HepG2 (cell line): Measurements from ENCODE around the gene REM2. TPM values are rescaled to one million over a fixed set of nuclear protein-coding genes. Genes with fewer than 3 reads are reported as not detected.

Source experiments
- ATAC-seq: fragments of 200-7000 bp; cut with Tn5 transposase; 3 replicates; pipeline ENCODE4 v1.9.1; 2020; ENCODE audit warnings: mild to moderate bottlenecking, moderate library complexity
- BruUV-seq: library from RNA; stranded (reverse); fragments of 400-500 nt; replicated peaks from 2 replicates; lab custom pipeline; 2021; lab: Mats Ljungman, UMichigan
- CTCF ChIA-PET: fragments of 300-600 bp; formaldehyde crosslinking; extraction: SDS; loops from one replicate; lab custom pipeline; 2021; ENCODE audit warnings: low total read pairs, inconsistent platforms, low intra/inter-chr PET ratio; lab: Yijun Ruan, JAX
- POLR2A ChIA-PET: fragments of 350-600 bp; sonication (Branson Sonifier 250); formaldehyde crosslinking; loops from one replicate; lab custom pipeline; 2020; ENCODE audit warnings: antibody characterized with exemption, inconsistent platforms; lab: Yijun Ruan, JAX
- DNase-seq: peaks from one replicate; pipeline ENCODE4 v3.0.0-alpha.2; 2015; ENCODE audit warnings: low spot score
- FAIRE-seq: peaks from 3 replicates; lab custom pipeline; 2011; peaks lifted over from hg19 to GRCh38; lab: Jason Lieb, UNC
- H2AFZ ChIP-seq: one replicate; pipeline ENCODE4 v1.6.1; 2011; ENCODE audit warnings: low read length, inconsistent platforms
- H3K27ac ChIP-seq: fragments of 300-600 bp; 3 replicates; pipeline ENCODE4 v1.8.0; 2011; ENCODE audit warnings: mixed run types, mild to moderate bottlenecking, mixed read lengths, low read length, inconsistent platforms; ENCODE audit not compliant: insufficient read depth; ENCODE audit errors: extremely low read length
- H3K27me3 ChIP-seq, 2 experiments: fragments of 200-600 bp in 1 of 2; 2 replicates in 1 of 2; 3 replicates in 1 of 2; pipeline versions ENCODE4 v1.6.0 to v1.8.0; 2011; ENCODE audit warnings: low read length in 2 of 2, mild to moderate bottlenecking in 2 of 2, moderate library complexity in 2 of 2, inconsistent platforms in 1 of 2; ENCODE audit not compliant: insufficient read depth in 2 of 2, control insufficient read depth in 1 of 2
- H3K36me3 ChIP-seq, 2 experiments: fragments of 200-600 bp in 1 of 2; replicated peaks in 1 of 2; 2 replicates in 1 of 2; 3 replicates in 1 of 2; pipeline versions ENCODE4 v1.5.1 to v1.8.0; 2011; ENCODE audit warnings: low read length in 2 of 2, inconsistent platforms in 1 of 2; ENCODE audit not compliant: insufficient read depth in 2 of 2, control insufficient read depth in 1 of 2
- H3K4me1 ChIP-seq: 2 replicates; pipeline ENCODE4 v1.5.1; 2012; ENCODE audit warnings: low read length, inconsistent platforms; ENCODE audit not compliant: insufficient read depth
- H3K4me2 ChIP-seq: 2 replicates; pipeline ENCODE4 v1.6.0; 2011; ENCODE audit warnings: low read depth, low read length, inconsistent platforms
- H3K4me3 ChIP-seq, 3 experiments: fragments of 200-600 bp in 1 of 3; sonication (generic), shearing (Covaris generic) in 1 of 3; replicated peaks in 1 of 3; 2 replicates each; pipeline ENCODE4 v1.5.1; 2011 to 2016; ENCODE audit warnings: low read length in 3 of 3, inconsistent platforms in 2 of 3, low read depth in 2 of 3, mild to moderate bottlenecking in 2 of 3, control low read depth in 1 of 3, mixed read lengths in 1 of 3; ENCODE audit not compliant: insufficient read depth in 1 of 3
- H3K79me2 ChIP-seq: one replicate; pipeline ENCODE4 v1.6.1; 2011; ENCODE audit warnings: low read length, inconsistent platforms; ENCODE audit not compliant: insufficient read depth
- H3K9ac ChIP-seq: 2 replicates; pipeline ENCODE4 v1.6.0; 2011; ENCODE audit warnings: mild to moderate bottlenecking, low read depth, low read length, inconsistent platforms; ENCODE audit not compliant: insufficient read depth
- H3K9me3 ChIP-seq: 2 replicates; pipeline ENCODE4 v1.5.1; 2012; ENCODE audit warnings: mild to moderate bottlenecking, low read length
- H4K20me1 ChIP-seq: 2 replicates; pipeline ENCODE4 v1.6.0; 2011; ENCODE audit warnings: inconsistent platforms, mild to moderate bottlenecking, low read length, moderate library complexity; ENCODE audit not compliant: insufficient read depth
- CEBPB ChIP-seq: IDR thresholded peaks from 2 replicates; pipeline ENCODE4 v1.6.1; 2011; ENCODE audit warnings: low read depth, low read length, improper control_type of control experiment, borderline replicate concordance
- DBP ChIP-seq: sonication (generic); formaldehyde crosslinking; IDR thresholded peaks from 2 replicates; pipeline ENCODE4 v1.4.0; 2020; ENCODE audit warnings: missing genetic modification reagents; ENCODE audit errors: not compliant biosample characterization
- FOXC1 ChIP-seq: sonication (generic); formaldehyde crosslinking; IDR thresholded peaks from 2 replicates; pipeline ENCODE4 v1.8.0; 2022; ENCODE audit warnings: mild to moderate bottlenecking, missing genetic modification reagents, borderline replicate concordance
- GTF3A ChIP-seq: sonication (generic); formaldehyde crosslinking; conservative IDR thresholded peaks from 2 replicates; pipeline ENCODE4 v1.4.0; 2020; ENCODE audit warnings: mild to moderate bottlenecking, missing genetic modification reagents
- GZF1 ChIP-seq: sonication (generic); formaldehyde crosslinking; IDR thresholded peaks from 2 replicates; pipeline ENCODE4 v1.5.1; 2020; ENCODE audit warnings: mild to moderate bottlenecking, missing genetic modification reagents
- TCF7 ChIP-seq: sonication (generic); IDR thresholded peaks from 2 replicates; pipeline ENCODE4 v1.6.1; 2016; ENCODE audit warnings: antibody characterized with exemption, low read depth
- TRIM22 ChIP-seq: fragments of 450-650 bp; IDR thresholded peaks from 2 replicates; pipeline ENCODE4 v1.6.1; 2017
- ZIK1 ChIP-seq: sonication (generic); formaldehyde crosslinking; IDR thresholded peaks from 2 replicates; pipeline ENCODE4 v1.5.0; 2020; ENCODE audit warnings: mild to moderate bottlenecking, low read depth, missing genetic modification reagents, borderline replicate concordance
- ZMAT3 ChIP-seq: sonication (generic); formaldehyde crosslinking; conservative IDR thresholded peaks from 2 replicates; pipeline ENCODE4 v1.7.0; 2021; ENCODE audit warnings: missing genetic modification reagents
- ZMYM4 ChIP-seq: sonication (generic); formaldehyde crosslinking; IDR thresholded peaks from 2 replicates; pipeline ENCODE4 v1.8.1; 2023; ENCODE audit warnings: mild to moderate bottlenecking, missing genetic modification reagents
- ZNF468 ChIP-seq: sonication (generic); formaldehyde crosslinking; IDR thresholded peaks from 2 replicates; pipeline ENCODE4 v1.8.0; 2022; ENCODE audit warnings: mild to moderate bottlenecking, moderate library complexity, missing genetic modification reagents
- ZNF768 ChIP-seq: sonication (generic); formaldehyde crosslinking; IDR thresholded peaks from 2 replicates; pipeline ENCODE4 v1.4.0; 2020; ENCODE audit warnings: missing genetic modification reagents
- ZSCAN12 ChIP-seq: sonication (generic); formaldehyde crosslinking; IDR thresholded peaks from 2 replicates; pipeline ENCODE4 v1.9.0; 2021; ENCODE audit warnings: mild to moderate bottlenecking, missing genetic modification reagents
- WGBS: methylation state at CpG from one replicate; pipeline ENCODE4 v1.1.6; 2017; ENCODE audit warnings: low lambda C conversion rate; 5-methylcytosine and 5-hydroxymethylcytosine counted together
- in situ Hi-C: cut with HindIII; loops from 2 replicates; pipeline ENCODE4 v1.10.0; 2017; ENCODE audit warnings: low pct_unique_long_range_greater_than_20kb; ENCODE audit not compliant: extremely low pct_ligation_motif_present
- intact Hi-C: fragments of 100-400 bp; cut with micrococcal nuclease; formaldehyde crosslinking; loops from one replicate; pipeline ENCODE4 v1.10.0; 2022; ENCODE audit not compliant: unreplicated experiment
- polyA plus RNA-seq, 8 experiments: library from polyadenylated mRNA; depleted of rRNA in 3 of 8; stranded (reverse) in 7 of 8; unstranded in 1 of 8; fragments of >200 nt; fragmentation: Illumina TruSeq in 4 of 8; extraction: Trizol in 4 of 8; gene quantifications; 2 replicates each; pipeline versions ENCODE4 v1.2.1 to v1.2.3, GENCODE V29; 2011 to 2016; ENCODE audit warnings: low read depth in 4 of 8, missing spikeins in 1 of 8, mixed read lengths in 1 of 8; ENCODE audit not compliant: insufficient read depth in 1 of 8
- total RNA-seq, 5 experiments: library from RNA; depleted of rRNA; stranded (reverse); fragments of >200 nt; fragmentation: Illumina TruSeq; extraction: Trizol; gene quantifications; 2 replicates each; pipeline ENCODE4 v1.2.3, GENCODE V29; 2016; ENCODE audit warnings: low read depth in 1 of 5
- TF ChIP-seq, protein P1 (sequence below): sonication (generic); formaldehyde crosslinking; IDR thresholded peaks from 2 replicates; pipeline ENCODE4 v1.4.0; 2020; ENCODE audit warnings: missing genetic modification reagents
- TF ChIP-seq, protein P2 (sequence below): sonication (generic); formaldehyde crosslinking; IDR thresholded peaks from 2 replicates; pipeline ENCODE4 v1.9.0; 2021; ENCODE audit warnings: missing genetic modification reagents, borderline replicate concordance
- TF ChIP-seq, protein P3 (sequence below): sonication (generic); formaldehyde crosslinking; IDR thresholded peaks from 2 replicates; pipeline ENCODE4 v1.8.0; 2022; ENCODE audit warnings: mild to moderate bottlenecking, missing genetic modification reagents, borderline replicate concordance

The REM2 gene
- total and polyA plus RNA-seq, 2 of the 13 experiments (the other 11 are each of a cell fraction or from before 2014, with no cell fraction given), result 0.20 TPM; not detected in 1

DNA sequence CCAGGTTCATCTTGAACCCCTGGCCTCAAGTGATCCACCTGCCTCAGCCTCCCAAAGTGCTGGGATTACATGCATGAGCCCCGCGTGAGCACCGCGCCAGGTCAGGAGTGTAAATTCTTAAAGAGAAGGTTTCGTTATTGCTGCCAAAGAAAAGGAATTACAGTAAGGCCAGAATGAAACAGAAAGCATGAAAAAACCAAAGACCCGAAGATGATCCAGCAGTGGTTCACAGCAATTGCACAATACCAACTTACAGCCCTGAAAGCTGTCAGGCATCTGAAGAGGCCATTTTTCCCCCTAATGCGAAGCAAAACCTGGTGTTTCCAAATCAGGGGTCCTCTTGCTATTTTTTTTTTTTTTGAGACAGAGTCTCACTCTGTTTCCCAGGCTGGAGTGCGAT, 25.6 kb downstream of the REM2 start (continued):
- TF ChIP-seq, protein P1, sequence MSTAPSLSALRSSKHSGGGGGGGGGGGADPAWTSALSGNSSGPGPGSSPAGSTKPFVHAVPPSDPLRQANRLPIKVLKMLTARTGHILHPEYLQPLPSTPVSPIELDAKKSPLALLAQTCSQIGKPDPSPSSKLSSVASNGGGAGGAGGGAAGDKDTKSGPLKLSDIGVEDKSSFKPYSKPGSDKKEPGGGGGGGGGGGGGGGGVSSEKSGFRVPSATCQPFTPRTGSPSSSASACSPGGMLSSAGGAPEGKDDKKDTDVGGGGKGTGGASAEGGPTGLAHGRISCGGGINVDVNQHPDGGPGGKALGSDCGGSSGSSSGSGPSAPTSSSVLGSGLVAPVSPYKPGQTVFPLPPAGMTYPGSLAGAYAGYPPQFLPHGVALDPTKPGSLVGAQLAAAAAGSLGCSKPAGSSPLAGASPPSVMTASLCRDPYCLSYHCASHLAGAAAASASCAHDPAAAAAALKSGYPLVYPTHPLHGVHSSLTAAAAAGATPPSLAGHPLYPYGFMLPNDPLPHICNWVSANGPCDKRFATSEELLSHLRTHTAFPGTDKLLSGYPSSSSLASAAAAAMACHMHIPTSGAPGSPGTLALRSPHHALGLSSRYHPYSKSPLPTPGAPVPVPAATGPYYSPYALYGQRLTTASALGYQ (CRISPR knock-in tag), result no peak
- TF ChIP-seq CEBPB (peak; percentile 97), FOXC1 (CRISPR knock-in tag) (peak; percentile 76; the same call in 1 of the 2 replicates), TCF7 (no peak)

GRCh38 chr14:22910916-22911315, 27.9 kb downstream of the REM2 start:
- Histone ChIP-seq H4K20me1 (no peaks in the 10 kb centered on the region), H3K79me2 (no peaks in the 10 kb centered on the region), H3K4me3 (no peak overlapping the region), H2AFZ (no peak overlapping the region), H3K4me2 (no peak overlapping the region), H3K9me3 (no peaks in the 10 kb centered on the region), H3K27me3 (no peaks in the 10 kb centered on the region), H3K9ac (no peak overlapping the region), H3K27ac (no peak overlapping the region), H3K4me1 (peaks cover 14% of the 10 kb centered on the region), H3K36me3 (no peaks in the 10 kb centered on the region)
- intact Hi-C loops, result no loop called here
- no peak for ATAC-seq
- in situ Hi-C loops, result no loop called here
- ChIA-PET CTCF (no interaction called here), POLR2A (interaction anchor here (1.4 kb wide), 1 partner anchor 40 kb away, joined by 3 read pairs; the partner anchor contains the start of gene LRP10)
- FAIRE-seq, result no peak
- WGBS, result 72% methylated on average over 5 of the region's 5 CpGs
- BruUV-seq, result no TSS peak
- DNase-seq, result no peak
- TF ChIP-seq GTF3A (no peak), ZMAT3 (CRISPR knock-in tag) (no peak), DBP (CRISPR knock-in tag) (no peak), TRIM22 (no peak), ZIK1 (CRISPR knock-in tag) (no peak), GZF1 (CRISPR knock-in tag) (no peak), ZMYM4 (no peak), ZNF768 (CRISPR knock-in tag) (no peak), ZSCAN12 (CRISPR knock-in tag) (no peak), ZNF468 (CRISPR knock-in tag) (no peak)
- TF ChIP-seq, protein P2, sequence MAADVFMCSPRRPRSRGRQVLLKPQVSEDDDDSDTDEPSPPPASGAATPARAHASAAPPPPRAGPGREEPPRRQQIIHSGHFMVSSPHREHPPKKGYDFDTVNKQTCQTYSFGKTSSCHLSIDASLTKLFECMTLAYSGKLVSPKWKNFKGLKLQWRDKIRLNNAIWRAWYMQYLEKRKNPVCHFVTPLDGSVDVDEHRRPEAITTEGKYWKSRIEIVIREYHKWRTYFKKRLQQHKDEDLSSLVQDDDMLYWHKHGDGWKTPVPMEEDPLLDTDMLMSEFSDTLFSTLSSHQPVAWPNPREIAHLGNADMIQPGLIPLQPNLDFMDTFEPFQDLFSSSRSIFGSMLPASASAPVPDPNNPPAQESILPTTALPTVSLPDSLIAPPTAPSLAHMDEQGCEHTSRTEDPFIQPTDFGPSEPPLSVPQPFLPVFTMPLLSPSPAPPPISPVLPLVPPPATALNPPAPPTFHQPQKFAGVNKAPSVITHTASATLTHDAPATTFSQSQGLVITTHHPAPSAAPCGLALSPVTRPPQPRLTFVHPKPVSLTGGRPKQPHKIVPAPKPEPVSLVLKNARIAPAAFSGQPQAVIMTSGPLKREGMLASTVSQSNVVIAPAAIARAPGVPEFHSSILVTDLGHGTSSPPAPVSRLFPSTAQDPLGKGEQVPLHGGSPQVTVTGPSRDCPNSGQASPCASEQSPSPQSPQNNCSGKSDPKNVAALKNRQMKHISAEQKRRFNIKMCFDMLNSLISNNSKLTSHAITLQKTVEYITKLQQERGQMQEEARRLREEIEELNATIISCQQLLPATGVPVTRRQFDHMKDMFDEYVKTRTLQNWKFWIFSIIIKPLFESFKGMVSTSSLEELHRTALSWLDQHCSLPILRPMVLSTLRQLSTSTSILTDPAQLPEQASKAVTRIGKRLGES (CRISPR knock-in tag), result no peak
- TF ChIP-seq, protein P3, sequence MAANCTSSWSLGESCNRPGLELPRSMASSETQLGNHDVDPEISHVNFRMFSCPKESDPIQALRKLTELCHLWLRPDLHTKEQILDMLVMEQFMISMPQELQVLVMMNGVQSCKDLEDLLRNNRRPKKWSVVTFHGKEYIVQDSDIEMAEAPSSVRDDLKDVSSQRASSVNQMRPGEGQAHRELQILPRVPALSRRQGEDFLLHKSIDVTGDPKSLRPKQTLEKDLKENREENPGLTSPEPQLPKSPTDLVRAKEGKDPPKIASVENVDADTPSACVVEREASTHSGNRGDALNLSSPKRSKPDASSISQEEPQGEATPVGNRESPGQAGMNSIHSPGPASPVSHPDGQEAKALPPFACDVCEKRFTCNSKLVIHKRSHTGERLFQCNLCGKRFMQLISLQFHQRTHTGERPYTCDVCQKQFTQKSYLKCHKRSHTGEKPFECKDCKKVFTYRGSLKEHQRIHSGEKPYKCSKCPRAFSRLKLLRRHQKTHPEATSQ (CRISPR knock-in tag), result no peak
